ENCODE data around the gene CR1.
A peak's percentile ranks its signal among the peaks of the same experiment; 100 is the strongest.
"Not testable (repeated sequence)": the region's sequence is repeated elsewhere in the genome, so short reads cannot be mapped to it uniquely, and the experiment has no call there.

CR1 gene

GRCh38 chr1:207591205-207591604 lies 95.2 kb downstream of the CR1 start:
- not testable (repeated sequence) for DNase-seq

- not testable (repeated sequence) for DNase-seq
Measured at GRCh38 chr1:207594095-207594494, 98.1 kb downstream of the CR1 start.

GRCh38 chr1:207603777-207604176 lies 107.8 kb downstream of the CR1 start:
- no peak for DNase-seq

GRCh38 chr1:207605444-207606361 lies 109.7 kb downstream of the CR1 start:
- no peak for DNase-seq

GRCh38 chr1:207606362-207606755 lies 110.4 kb downstream of the CR1 start:
- no peak for DNase-seq

- DNase-seq = no peak
Measured at GRCh38 chr1:207612762-207613161, 116.8 kb downstream of the CR1 start.

- DNase-seq = no peak
Measured at GRCh38 chr1:207619871-207620542, 124.0 kb downstream of the CR1 start.

GRCh38 chr1:207620543-207620893 lies 124.6 kb downstream of the CR1 start:
- DNase-seq = no peak

- DNase-seq = not testable (repeated sequence)
Measured at GRCh38 chr1:207625504-207626071, 129.6 kb downstream of the CR1 start.

GRCh38 chr1:207626972-207627337 lies 131.0 kb downstream of the CR1 start:
- no peak for DNase-seq

GRCh38 chr1:207627496-207627895 lies 131.5 kb downstream of the CR1 start:
- DNase-seq = no peak

- DNase-seq = no peak
Measured at GRCh38 chr1:207628776-207629175, 132.8 kb downstream of the CR1 start.

- no peak for DNase-seq
Measured at GRCh38 chr1:207631137-207631536, 135.2 kb downstream of the CR1 start.

- no peak for DNase-seq
Measured at GRCh38 chr1:207633226-207633625, 137.3 kb downstream of the CR1 start.

GRCh38 chr1:207633699-207634289 lies 137.8 kb downstream of the CR1 start:
- DNase-seq = not testable (repeated sequence)

GRCh38 chr1:207634293-207634692 lies 138.3 kb downstream of the CR1 start:
- not testable (repeated sequence) for DNase-seq

GRCh38 chr1:207635569-207636186 lies 139.7 kb downstream of the CR1 start:
- DNase-seq = not testable (repeated sequence)

GRCh38 chr1:207638487-207639145 lies 142.7 kb downstream of the CR1 start:
- not testable (repeated sequence) for DNase-seq

- DNase-seq = not testable (repeated sequence)
Measured at GRCh38 chr1:207639362-207639761, 143.4 kb downstream of the CR1 start.

- no peak for DNase-seq
Measured at GRCh38 chr1:207644166-207644851, 148.4 kb downstream of the CR1 start.

- peak; percentile 86 for DNase-seq
Measured at GRCh38 chr1:207644852-207645634, 149.1 kb downstream of the CR1 start, which contains the start of gene CR1L. Gene CR1L, plus strand, starts transcription at chr1:207645133. Its CDS starts 101 bp downstream, at chr1:207645234.

Data from activated CD8-positive, alpha-beta memory T cell treated with anti-CD3 and anti-CD28 coated beads, Interleukin-2, amount 50 U/mL, for 48 hours (primary cell).